Fibroblast of peridontal ligament (primary cell): ENCODE data around the gene LRRK1.

ENCODE experiments used
- DNase-seq: peaks from one replicate; pipeline ENCODE4 v3.0.0-alpha.2; 2010; ENCODE audit errors: extremely low read depth

LRRK1 gene

GRCh38 chr15:101057841-101058407 is 138.8 kb downstream of the LRRK1 start:
- no peak for DNase-seq

- DNase-seq = no peak
Measured at GRCh38 chr15:101058735-101059134, 139.6 kb downstream of the LRRK1 start.

- DNase-seq = no peak
Measured at GRCh38 chr15:101059381-101060341, 140.5 kb downstream of the LRRK1 start.

- no peak for DNase-seq
Measured at GRCh38 chr15:101060576-101061551, 141.7 kb downstream of the LRRK1 start.

- DNase-seq = no peak
Measured at GRCh38 chr15:101062063-101062462, 142.9 kb downstream of the LRRK1 start.

GRCh38 chr15:101062471-101063171 is 143.5 kb downstream of the LRRK1 start:
- no peak for DNase-seq

- DNase-seq = no peak
Measured at GRCh38 chr15:101063212-101063611, 144.1 kb downstream of the LRRK1 start.

GRCh38 chr15:101063891-101064794 is 145.0 kb downstream of the LRRK1 start:
- no peak for DNase-seq

- DNase-seq = no peak
Measured at GRCh38 chr15:101064795-101065569, 145.8 kb downstream of the LRRK1 start.

GRCh38 chr15:101065570-101066221 is 146.5 kb downstream of the LRRK1 start:
- DNase-seq = no peak

GRCh38 chr15:101066501-101067408 is 147.6 kb downstream of the LRRK1 start:
- no peak for DNase-seq

- DNase-seq = peak; percentile 40
Measured at GRCh38 chr15:101067660-101068522, 148.7 kb downstream of the LRRK1 start.

GRCh38 chr15:101068523-101068960 is 149.4 kb downstream of the LRRK1 start:
- DNase-seq = no peak

GRCh38 chr15:101068961-101069653 is 149.9 kb downstream of the LRRK1 start:
- DNase-seq = no peak

GRCh38 chr15:101069654-101069973 is 150.5 kb downstream of the LRRK1 start:
- peak; percentile 38 for DNase-seq

- no peak for DNase-seq
Measured at GRCh38 chr15:101070024-101070423, 150.9 kb downstream of the LRRK1 start.
